Body of pancreas (tissue), 4 donors: Measurements from ENCODE around the gene ZNF787.

Source experiments
- POLR2A ChIP-seq, 3 donors: fragments of 450-650 bp; IDR thresholded peaks; one replicate each; pipeline ENCODE4 v1.6.1; 2016; ENCODE audit warnings: antibody characterized with exemption in 3 of 3, mild to moderate bottlenecking in 2 of 3
- TF ChIP-seq, protein P1 (sequence below), 7 experiments: fragments of 450-650 bp in 4 of 7; fragments of 200-600 bp in 3 of 7; sonication (generic) in 3 of 7; IDR thresholded peaks; one replicate each; pipeline ENCODE4 v1.5.1; 2016 to 2019; ENCODE audit warnings: antibody characterized with exemption in 7 of 7

GRCh38 chr19:56159622-56160271, 38.7 kb upstream of the ZNF787 start:
- TF ChIP-seq, protein P1, sequence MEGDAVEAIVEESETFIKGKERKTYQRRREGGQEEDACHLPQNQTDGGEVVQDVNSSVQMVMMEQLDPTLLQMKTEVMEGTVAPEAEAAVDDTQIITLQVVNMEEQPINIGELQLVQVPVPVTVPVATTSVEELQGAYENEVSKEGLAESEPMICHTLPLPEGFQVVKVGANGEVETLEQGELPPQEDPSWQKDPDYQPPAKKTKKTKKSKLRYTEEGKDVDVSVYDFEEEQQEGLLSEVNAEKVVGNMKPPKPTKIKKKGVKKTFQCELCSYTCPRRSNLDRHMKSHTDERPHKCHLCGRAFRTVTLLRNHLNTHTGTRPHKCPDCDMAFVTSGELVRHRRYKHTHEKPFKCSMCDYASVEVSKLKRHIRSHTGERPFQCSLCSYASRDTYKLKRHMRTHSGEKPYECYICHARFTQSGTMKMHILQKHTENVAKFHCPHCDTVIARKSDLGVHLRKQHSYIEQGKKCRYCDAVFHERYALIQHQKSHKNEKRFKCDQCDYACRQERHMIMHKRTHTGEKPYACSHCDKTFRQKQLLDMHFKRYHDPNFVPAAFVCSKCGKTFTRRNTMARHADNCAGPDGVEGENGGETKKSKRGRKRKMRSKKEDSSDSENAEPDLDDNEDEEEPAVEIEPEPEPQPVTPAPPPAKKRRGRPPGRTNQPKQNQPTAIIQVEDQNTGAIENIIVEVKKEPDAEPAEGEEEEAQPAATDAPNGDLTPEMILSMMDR (IDR thresholded peaks at IDR 0.05), result no peak
- no peak for TF ChIP-seq POLR2A (IDR thresholded peaks at IDR 0.05)
